Kidney epithelial cell (primary cell): ENCODE data around the gene COMMD1. TPM values are rescaled to one million over a fixed set of nuclear protein-coding genes. Genes with fewer than 3 reads are reported as not detected.

ENCODE experiments used
- DNase-seq: peaks from one replicate; pipeline ENCODE4 v3.0.0-alpha.2; 2010; ENCODE audit warnings: low read depth
- H3K27me3 ChIP-seq: 2 replicates; pipeline ENCODE4 v1.6.0; 2011; ENCODE audit warnings: low read length; ENCODE audit not compliant: control insufficient read depth, insufficient read depth
- H3K36me3 ChIP-seq: 2 replicates; pipeline ENCODE4 v1.5.1; 2011; ENCODE audit warnings: low read length; ENCODE audit not compliant: control insufficient read depth, insufficient read depth
- H3K4me3 ChIP-seq: 2 replicates; pipeline ENCODE4 v1.5.1; 2011; ENCODE audit warnings: low read depth, mild to moderate bottlenecking, control low read depth, low read length
- total RNA-seq: library from RNA; depleted of rRNA; stranded (reverse); fragments of >200 nt; gene quantifications from 2 replicates; pipeline ENCODE4 v1.2.3, GENCODE V29; 2015
- TF ChIP-seq, protein P1 (sequence below): IDR thresholded peaks from 2 replicates; pipeline ENCODE4 v1.5.1; 2011; ENCODE audit warnings: mild to moderate bottlenecking, moderate library complexity, low read length, control low read depth, inconsistent platforms; ENCODE audit not compliant: insufficient read depth, poor library complexity, severe bottlenecking

Gene COMMD1
- total RNA-seq, 1 donor from 2014 or later, result 44.1 TPM

DNA sequence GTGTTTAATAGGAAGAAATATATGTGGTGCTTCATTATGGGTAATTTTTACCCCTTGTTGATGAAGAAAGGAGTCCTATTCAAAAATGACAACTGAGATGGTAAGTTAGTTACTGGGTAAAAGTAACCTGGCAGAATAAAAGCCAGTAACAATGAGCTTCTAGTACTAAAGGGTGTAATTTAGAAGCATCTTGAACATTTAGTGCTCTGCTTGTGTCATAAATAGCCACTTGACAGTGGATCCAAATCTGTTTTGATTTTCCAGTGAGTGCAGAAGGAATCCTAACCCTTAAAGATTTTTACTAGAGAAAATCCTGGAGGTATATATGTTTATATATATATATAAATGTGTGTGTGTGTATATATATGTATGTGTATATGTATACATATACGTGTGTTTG lies 15.1 kb downstream of the COMMD1 start:
- TF ChIP-seq, protein P1, sequence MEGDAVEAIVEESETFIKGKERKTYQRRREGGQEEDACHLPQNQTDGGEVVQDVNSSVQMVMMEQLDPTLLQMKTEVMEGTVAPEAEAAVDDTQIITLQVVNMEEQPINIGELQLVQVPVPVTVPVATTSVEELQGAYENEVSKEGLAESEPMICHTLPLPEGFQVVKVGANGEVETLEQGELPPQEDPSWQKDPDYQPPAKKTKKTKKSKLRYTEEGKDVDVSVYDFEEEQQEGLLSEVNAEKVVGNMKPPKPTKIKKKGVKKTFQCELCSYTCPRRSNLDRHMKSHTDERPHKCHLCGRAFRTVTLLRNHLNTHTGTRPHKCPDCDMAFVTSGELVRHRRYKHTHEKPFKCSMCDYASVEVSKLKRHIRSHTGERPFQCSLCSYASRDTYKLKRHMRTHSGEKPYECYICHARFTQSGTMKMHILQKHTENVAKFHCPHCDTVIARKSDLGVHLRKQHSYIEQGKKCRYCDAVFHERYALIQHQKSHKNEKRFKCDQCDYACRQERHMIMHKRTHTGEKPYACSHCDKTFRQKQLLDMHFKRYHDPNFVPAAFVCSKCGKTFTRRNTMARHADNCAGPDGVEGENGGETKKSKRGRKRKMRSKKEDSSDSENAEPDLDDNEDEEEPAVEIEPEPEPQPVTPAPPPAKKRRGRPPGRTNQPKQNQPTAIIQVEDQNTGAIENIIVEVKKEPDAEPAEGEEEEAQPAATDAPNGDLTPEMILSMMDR, result no peak
- Histone ChIP-seq H3K4me3 (no peak overlapping the region), H3K27me3 (no peaks in the 10 kb centered on the region), H3K36me3 (no peaks in the 10 kb centered on the region)
- DNase-seq, result no peak

DNA sequence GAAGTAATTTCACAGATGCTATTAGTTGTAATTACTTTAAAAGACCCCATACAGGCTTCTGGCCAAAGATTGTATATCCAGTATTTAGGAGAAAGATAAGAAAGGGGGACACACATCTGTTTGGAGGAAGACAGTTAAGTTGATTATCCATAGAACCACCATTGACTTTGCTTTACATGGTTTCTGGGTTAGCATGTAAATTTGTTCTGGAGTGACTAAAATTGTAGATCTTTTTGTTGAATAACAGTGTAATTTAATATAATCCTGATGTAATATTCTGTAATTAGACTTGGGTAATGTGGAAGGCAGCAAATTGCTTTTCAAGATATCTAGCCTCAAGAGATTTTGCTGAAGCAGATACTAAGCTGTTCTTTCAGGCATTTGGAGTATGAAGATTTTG lies 17.2 kb downstream of the COMMD1 start:
- DNase-seq, result no peak
- TF ChIP-seq, protein P1, result no peak
- no peak overlapping the region for H3K4me3 ChIP-seq

DNA sequence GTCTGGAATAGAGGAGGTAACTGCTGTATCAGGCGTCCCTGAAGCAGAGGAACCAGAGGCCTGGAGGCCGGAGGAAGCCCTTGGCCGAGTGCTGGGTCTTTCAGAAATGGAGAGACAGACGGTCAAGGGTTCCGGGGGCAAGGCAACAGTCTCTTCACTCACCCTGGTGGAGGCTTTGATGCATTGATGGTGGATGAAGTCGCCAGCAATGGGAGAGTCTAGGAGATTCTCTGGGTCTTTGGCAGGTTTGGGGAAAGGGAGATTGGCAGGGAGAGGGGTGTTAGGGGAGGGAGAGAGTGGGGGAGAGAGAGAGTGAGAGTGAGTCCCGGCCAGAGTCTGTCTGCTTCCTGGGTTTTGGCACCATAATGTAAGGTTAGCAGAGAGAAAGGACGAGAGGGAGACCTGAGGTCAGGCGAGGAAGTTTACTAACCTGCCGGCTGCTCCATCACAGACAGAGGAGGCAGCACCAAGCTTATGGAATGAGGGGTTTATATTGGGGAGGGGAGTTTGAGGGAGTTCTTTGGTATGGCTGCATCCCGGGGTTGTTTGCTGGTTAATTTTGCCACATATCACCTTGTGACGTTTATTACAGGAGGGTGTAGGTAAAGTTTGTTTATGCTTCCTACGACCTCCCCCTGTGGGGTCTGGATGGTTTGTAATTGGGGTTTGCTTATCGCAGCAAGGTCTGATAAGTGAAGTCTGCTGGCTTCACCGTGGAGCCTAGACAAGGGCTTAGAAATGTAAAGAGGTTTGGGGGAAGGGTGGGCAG lies 19.6 kb downstream of the COMMD1 start:
- no peaks in the 10 kb centered on the region for H3K27me3 ChIP-seq
- H3K4me3 ChIP-seq, result no peak overlapping the region
- H3K36me3 ChIP-seq, result no peaks in the 10 kb centered on the region
- DNase-seq, result no peak
- TF ChIP-seq, protein P1, result no peak

More for the DNA sequence above, 17.2 kb downstream of the COMMD1 start:
- no peaks in the 10 kb centered on the region for H3K27me3 ChIP-seq
- no peaks in the 10 kb centered on the region for H3K36me3 ChIP-seq

DNA sequence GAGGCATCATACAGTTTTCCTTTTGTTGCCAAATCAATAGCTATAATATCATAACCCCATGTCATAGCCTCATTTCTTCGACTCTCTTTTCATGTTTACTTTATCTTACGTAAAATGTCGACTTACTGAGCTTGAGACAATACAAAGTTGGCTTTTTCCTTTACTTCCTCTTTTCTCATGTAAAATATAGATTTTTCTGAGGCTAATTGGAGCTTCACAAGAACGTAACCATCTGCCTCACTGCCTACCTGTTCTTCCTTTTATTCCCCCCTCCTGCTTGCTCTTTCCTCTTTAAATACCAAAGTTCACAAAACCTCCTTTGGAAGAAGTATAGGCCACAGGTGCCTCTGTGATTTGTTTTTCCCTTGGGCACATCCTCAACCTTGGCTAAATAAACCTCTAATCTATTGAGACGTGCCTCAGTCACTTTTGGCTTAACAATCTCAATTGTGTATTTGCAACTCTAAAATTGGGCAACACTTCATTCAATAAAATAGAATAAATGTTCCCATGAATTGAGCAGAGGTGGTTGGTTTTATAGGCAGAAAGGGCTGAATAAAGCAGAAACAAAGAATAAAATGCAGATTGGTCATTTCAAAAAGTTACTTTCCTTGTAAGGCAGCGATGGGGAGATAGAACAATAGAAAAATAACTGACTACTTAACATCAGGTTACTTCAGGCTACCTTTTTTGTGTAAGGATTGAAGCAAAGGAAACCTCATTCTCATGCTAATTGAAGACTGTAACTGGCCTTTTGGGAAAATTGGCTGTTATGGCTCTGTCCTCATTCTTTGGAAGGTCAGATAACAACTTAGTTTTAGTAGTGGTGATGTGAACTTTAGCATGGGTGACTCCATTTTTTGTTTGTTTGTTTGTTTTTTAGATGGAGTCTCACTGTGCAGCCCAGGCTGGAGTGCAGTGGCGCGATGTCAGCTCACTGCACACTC lies 21.3 kb downstream of the COMMD1 start:
- no peak overlapping the region for H3K4me3 ChIP-seq
- no peaks in the 10 kb centered on the region for H3K36me3 ChIP-seq
- H3K27me3 ChIP-seq, result no peaks in the 10 kb centered on the region
- TF ChIP-seq, protein P1, result no peak
- DNase-seq, result no peak

DNA sequence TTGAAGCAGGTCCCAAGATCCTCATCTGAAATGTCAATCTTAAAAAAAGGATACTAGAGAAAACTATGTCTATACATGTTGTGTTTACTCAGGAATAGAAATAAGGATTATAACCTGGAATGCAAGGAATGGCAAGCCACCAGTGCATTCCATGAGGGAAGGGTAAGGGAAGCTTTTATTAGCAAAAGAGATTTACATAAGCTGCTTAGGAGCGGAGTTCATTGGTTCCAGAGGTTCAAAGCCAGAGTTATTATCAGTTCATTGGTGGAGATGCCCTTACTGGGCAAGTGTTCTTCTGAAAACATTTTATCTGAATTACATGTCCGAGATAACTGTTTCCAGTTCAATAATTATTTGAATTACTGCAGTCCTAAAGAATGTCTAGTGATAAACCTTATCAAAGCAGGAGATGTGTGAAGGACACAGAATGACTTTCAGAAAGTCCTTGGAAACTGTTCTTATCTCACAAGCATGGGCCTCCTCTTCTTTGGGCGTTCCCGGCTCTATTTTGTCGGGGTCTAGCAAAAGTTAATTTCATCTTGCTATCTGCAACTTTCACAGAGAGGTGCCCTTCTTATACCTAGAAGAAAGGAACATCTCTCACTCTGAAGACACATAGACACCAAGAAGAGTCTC lies 23.5 kb downstream of the COMMD1 start:
- Histone ChIP-seq H3K27me3 (no peaks in the 10 kb centered on the region), H3K36me3 (no peaks in the 10 kb centered on the region), H3K4me3 (no peak overlapping the region)
- DNase-seq, result no peak
- TF ChIP-seq, protein P1, result no peak
